GM12878 (cell line): Measurements from ENCODE around the gene FANCE. TPM values are rescaled to one million over a fixed set of nuclear protein-coding genes. Genes with fewer than 3 reads are reported as not detected.

Experiments
- ATAC-seq: fragments of 200-7000 bp; cut with Tn5 transposase; 3 replicates; pipeline ENCODE4 v1.9.1; 2020; ENCODE audit warnings: mild to moderate bottlenecking, moderate library complexity
- BruUV-seq: library from RNA; stranded (reverse); fragments of 400-500 nt; replicated peaks from 2 replicates; lab custom pipeline; 2021; lab: Mats Ljungman, UMichigan
- CTCF ChIA-PET: fragments of 300-600 bp; sonication (Branson Sonifier 250); formaldehyde crosslinking; extraction: SDS; loops from one replicate; lab custom pipeline; 2021; ENCODE audit warnings: inconsistent platforms; lab: Yijun Ruan, JAX
- POLR2A ChIA-PET: fragments of 350-600 bp; formaldehyde crosslinking; extraction: SDS; loops from one replicate; lab custom pipeline; 2021; ENCODE audit warnings: inconsistent platforms; lab: Charles Lee
- RAD21 ChIA-PET: fragments of 300-600 bp; sonication (Branson Sonifier 250); formaldehyde crosslinking; loops from one replicate; lab custom pipeline; 2023; ENCODE audit warnings: antibody characterized with exemption; ENCODE audit not compliant: unreplicated experiment; lab: Charles Lee
- SMC1A ChIA-PET: fragments of 300-600 bp; sonication (Branson Sonifier 250); formaldehyde crosslinking; loops from one replicate; lab custom pipeline; 2023; ENCODE audit not compliant: unreplicated experiment, uncharacterized antibody; lab: Charles Lee
- DNase-seq: peaks from one replicate; pipeline ENCODE4 v3.0.0-alpha.2; 2011; ENCODE audit warnings: low read depth, low spot score
- FAIRE-seq: peaks from 3 replicates; lab custom pipeline; 2011; peaks lifted over from hg19 to GRCh38; lab: Jason Lieb, UNC
- H2AFZ ChIP-seq: 2 replicates; pipeline ENCODE4 v1.6.0; 2011; ENCODE audit warnings: low read depth, low read length, control low read depth; ENCODE audit not compliant: control insufficient read depth
- H3K27ac ChIP-seq: 2 replicates; pipeline ENCODE4 v1.5.1; 2011; ENCODE audit warnings: control low read depth; ENCODE audit not compliant: control insufficient read depth, insufficient read depth
- H3K27me3 ChIP-seq, 2 experiments: replicated peaks in 1 of 2; 2 replicates each; pipeline versions ENCODE4 v1.6.0 to v1.6.1; 2011; ENCODE audit warnings: low read length in 1 of 2; ENCODE audit not compliant: control insufficient read depth in 2 of 2, insufficient read depth in 2 of 2
- H3K36me3 ChIP-seq, 2 experiments: 2 replicates each; pipeline ENCODE4 v1.5.1; 2011; ENCODE audit warnings: low read length in 1 of 2; ENCODE audit not compliant: control insufficient read depth in 2 of 2, insufficient read depth in 2 of 2
- H3K4me1 ChIP-seq: 2 replicates; pipeline ENCODE4 v1.6.1; 2011; ENCODE audit warnings: mild to moderate bottlenecking, low read length, moderate library complexity, mixed read lengths; ENCODE audit not compliant: control insufficient read depth, insufficient read depth
- H3K4me2 ChIP-seq: 2 replicates; pipeline ENCODE4 v1.6.0; 2011; ENCODE audit warnings: control low read depth; ENCODE audit not compliant: control insufficient read depth, insufficient read depth
- H3K4me3 ChIP-seq: fragments of 200-600 bp; sonication (generic); 2 replicates; pipeline ENCODE4 v1.5.1; 2016
- H3K79me2 ChIP-seq: 2 replicates; pipeline ENCODE4 v1.6.0; 2011; ENCODE audit warnings: low read length; ENCODE audit not compliant: control insufficient read depth, insufficient read depth
- H3K9ac ChIP-seq: 2 replicates; pipeline ENCODE4 v1.8.0; 2011; ENCODE audit warnings: low read length, control low read depth, mixed read lengths; ENCODE audit not compliant: control insufficient read depth, insufficient read depth
- H3K9me3 ChIP-seq: replicated peaks from 3 replicates; pipeline ENCODE4 v1.5.1; 2011; ENCODE audit warnings: mild to moderate bottlenecking, low read length; ENCODE audit not compliant: control insufficient read depth, insufficient read depth
- H4K20me1 ChIP-seq: 2 replicates; pipeline ENCODE4 v1.6.0; 2011; ENCODE audit not compliant: control insufficient read depth, insufficient read depth
- HDAC6 ChIP-seq: fragments of 200-600 bp; sonication (generic); IDR thresholded peaks from one replicate; pipeline ENCODE4 v1.8.0; 2017; ENCODE audit warnings: antibody characterized with exemption; ENCODE audit not compliant: unreplicated experiment
- MEF2A ChIP-seq: IDR thresholded peaks from 2 replicates; pipeline ENCODE4 v1.6.1; 2011; ENCODE audit warnings: low read depth, mild to moderate bottlenecking, low read length, moderate library complexity; ENCODE audit not compliant: insufficient read depth
- NFXL1 ChIP-seq: fragments of 450-650 bp; IDR thresholded peaks from 2 replicates; pipeline ENCODE4 v1.6.1; 2017; ENCODE audit warnings: antibody characterized with exemption, mild to moderate bottlenecking, borderline replicate concordance
- NFYB ChIP-seq: IDR thresholded peaks from 2 replicates; pipeline ENCODE4 v1.6.1; 2011; ENCODE audit warnings: low read depth, mild to moderate bottlenecking, low read length, improper control_type of control experiment, moderate library complexity; ENCODE audit not compliant: insufficient read depth
- NR2C2 ChIP-seq: IDR thresholded peaks from 2 replicates; pipeline ENCODE4 v1.6.1; 2011; ENCODE audit warnings: borderline replicate concordance, low read depth; ENCODE audit not compliant: control insufficient read depth, insufficient read length
- RELA ChIP-seq: fragments of 450-650 bp; IDR thresholded peaks from 2 replicates; pipeline ENCODE4 v1.8.0; 2014; ENCODE audit warnings: borderline replicate concordance; ENCODE audit not compliant: partially characterized antibody
- SIN3A ChIP-seq: IDR thresholded peaks from 2 replicates; pipeline ENCODE4 v1.6.1; 2012; ENCODE audit warnings: low read depth, low read length, improper control_type of control experiment
- SUZ12 ChIP-seq: fragments of 200-600 bp; sonication (generic); IDR thresholded peaks from one replicate; pipeline ENCODE4 v1.6.1; 2018; ENCODE audit warnings: antibody characterized with exemption, mild to moderate bottlenecking; ENCODE audit not compliant: unreplicated experiment
- ZBED1 ChIP-seq: IDR thresholded peaks from 2 replicates; pipeline ENCODE4 v1.6.1; 2016; ENCODE audit warnings: borderline replicate concordance
- ZSCAN29 ChIP-seq: fragments of 450-650 bp; IDR thresholded peaks from 2 replicates; pipeline ENCODE4 v1.6.1; 2017; ENCODE audit warnings: mild to moderate bottlenecking, moderate library complexity
- WGBS: methylation state at CpG from one replicate; pipeline ENCODE4 v1.1.6; 2016; ENCODE audit warnings: low lambda C conversion rate; ENCODE audit not compliant: insufficient replicate concordance, insufficient coverage; ENCODE audit errors: missing lambda C conversion rate; 5-methylcytosine and 5-hydroxymethylcytosine counted together
- in situ Hi-C: fragments of 300-500 bp; cut with MboI; formaldehyde crosslinking; loops from 9 replicates; pipeline ENCODE4 v1.14.3; 2018; ENCODE audit warnings: mixed read lengths
- intact Hi-C: fragments of 100-400 bp; cut with micrococcal nuclease; formaldehyde crosslinking; loops from one replicate; pipeline ENCODE4 v1.14.2; 2022; ENCODE audit not compliant: unreplicated experiment
- polyA plus RNA-seq, 11 experiments: library from polyadenylated mRNA; depleted of rRNA in 4 of 11; unstranded in 6 of 11; stranded (reverse) in 5 of 11; fragments of >200 nt; fragmentation: Nextera tagmentation in 4 of 11; fragmentation: Illumina TruSeq in 1 of 11; extraction: Ambion mirVana in 4 of 11; extraction: Trizol in 1 of 11; gene quantifications; 1 replicate in 1 of 11; 2 replicates in 10 of 11; pipeline versions ENCODE4 v1.2.1 to v1.2.3, GENCODE V29; 2011 to 2016; ENCODE audit warnings: inconsistent platforms in 2 of 11, missing spikeins in 2 of 11, low read depth in 1 of 11
- total RNA-seq, 4 experiments: library from RNA; depleted of rRNA in 3 of 4; stranded (reverse); fragments of >200 nt in 3 of 4; fragmentation: Illumina TruSeq in 1 of 4; extraction: Trizol in 1 of 4; gene quantifications; 2 replicates each; pipeline versions ENCODE4 v1.2.1 to v1.2.3, GENCODE V29; 2013 to 2021
- TF ChIP-seq, protein P1 (sequence below): IDR thresholded peaks from 2 replicates; pipeline ENCODE4 v1.6.1; 2012; ENCODE audit warnings: low read depth, low read length, improper control_type of control experiment
- TF ChIP-seq, protein P2 (sequence below): fragments of 450-650 bp; formaldehyde crosslinking; IDR thresholded peaks from 2 replicates; pipeline ENCODE4 v1.5.0; 2022; ENCODE audit warnings: mild to moderate bottlenecking, missing genetic modification characterization

Gene FANCE
- total and polyA plus RNA-seq, 10 of the 15 experiments (the other 5 are each of a cell fraction or from before 2014, with no cell fraction given) = 3.0 to 13.3 (median 8.1) TPM

DNA sequence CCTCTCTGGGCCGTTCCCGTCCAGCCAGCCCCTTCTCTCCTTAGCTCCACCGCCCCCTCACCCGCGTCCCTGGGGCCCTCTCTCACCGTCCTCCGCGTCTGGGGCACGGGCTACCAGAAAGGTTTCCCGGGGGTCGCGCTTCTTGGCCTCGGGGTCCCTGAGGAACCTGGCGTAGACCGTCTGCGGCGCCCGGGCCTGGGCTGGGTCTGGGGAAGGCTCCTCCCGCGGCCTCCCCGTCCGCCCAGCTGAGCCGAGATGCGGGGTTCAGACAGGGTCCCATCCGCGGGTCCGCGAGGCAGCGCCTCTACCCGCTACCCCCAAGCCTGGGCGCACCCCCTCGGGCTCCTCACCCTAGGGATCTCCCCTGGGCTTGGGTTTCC is 59.4 kb downstream of the FANCE start:
- Histone ChIP-seq H2AFZ (no peak overlapping the region), H3K27me3 (peaks cover 2 to 6% of the 10 kb centered on the region in 2 experiments; a peak in 1 of 4 replicates), H3K9ac (no peak overlapping the region), H3K4me1 (peaks cover 6% of the 10 kb centered on the region; the same call in 1 of the 2 replicates), H3K9me3 (no peaks in the 10 kb centered on the region), H3K27ac (no peak overlapping the region), H3K36me3 (no peaks in the 10 kb centered on the region), H4K20me1 (no peaks in the 10 kb centered on the region), H3K4me3 (no peak overlapping the region), H3K79me2 (no peaks in the 10 kb centered on the region), H3K4me2 (no peak overlapping the region)
- ATAC-seq (no peak), FAIRE-seq (no peak), DNase-seq (no peak)
- ChIA-PET RAD21 (no interaction called here), CTCF (no interaction called here), SMC1A (no interaction called here), POLR2A (no interaction called here)
- BruUV-seq = no TSS peak
- in situ Hi-C loops (no loop called here), intact Hi-C loops (no loop called here)
- no peak for TF ChIP-seq NFYB
- TF ChIP-seq, protein P1, sequence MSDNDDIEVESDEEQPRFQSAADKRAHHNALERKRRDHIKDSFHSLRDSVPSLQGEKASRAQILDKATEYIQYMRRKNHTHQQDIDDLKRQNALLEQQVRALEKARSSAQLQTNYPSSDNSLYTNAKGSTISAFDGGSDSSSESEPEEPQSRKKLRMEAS = no peak
- WGBS = 14% methylated on average over 24 of the region's 32 CpGs

DNA sequence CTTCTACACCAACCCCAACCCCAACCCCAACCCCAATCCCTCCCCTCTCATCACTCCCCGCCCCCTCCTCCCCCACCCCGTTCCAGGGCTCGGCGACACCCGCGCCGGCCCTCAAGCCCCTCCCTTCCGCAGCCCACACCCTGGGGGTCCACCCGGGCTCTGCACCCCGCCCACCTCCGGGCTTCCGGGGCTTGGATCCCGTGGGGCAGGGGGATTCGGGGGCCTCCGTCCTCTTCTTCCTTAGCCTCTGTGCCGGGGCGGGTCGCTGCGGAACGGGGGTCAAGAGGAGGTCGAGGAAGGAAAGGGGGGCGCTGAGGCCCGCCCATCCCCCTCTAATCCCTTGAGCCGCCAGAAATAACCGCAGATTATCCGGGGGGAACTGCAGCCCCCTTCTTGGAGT is 59.9 kb downstream of the FANCE start:
- WGBS = 28% methylated on average over 17 of the region's 26 CpGs
- TF ChIP-seq NR2C2 (no peak), RELA (no peak), ZSCAN29 (no peak), NFXL1 (no peak), ZBED1 (no peak), SIN3A (no peak), HDAC6 (no peak), SUZ12 (no peak), MEF2A (no peak)
- TF ChIP-seq, protein P2, sequence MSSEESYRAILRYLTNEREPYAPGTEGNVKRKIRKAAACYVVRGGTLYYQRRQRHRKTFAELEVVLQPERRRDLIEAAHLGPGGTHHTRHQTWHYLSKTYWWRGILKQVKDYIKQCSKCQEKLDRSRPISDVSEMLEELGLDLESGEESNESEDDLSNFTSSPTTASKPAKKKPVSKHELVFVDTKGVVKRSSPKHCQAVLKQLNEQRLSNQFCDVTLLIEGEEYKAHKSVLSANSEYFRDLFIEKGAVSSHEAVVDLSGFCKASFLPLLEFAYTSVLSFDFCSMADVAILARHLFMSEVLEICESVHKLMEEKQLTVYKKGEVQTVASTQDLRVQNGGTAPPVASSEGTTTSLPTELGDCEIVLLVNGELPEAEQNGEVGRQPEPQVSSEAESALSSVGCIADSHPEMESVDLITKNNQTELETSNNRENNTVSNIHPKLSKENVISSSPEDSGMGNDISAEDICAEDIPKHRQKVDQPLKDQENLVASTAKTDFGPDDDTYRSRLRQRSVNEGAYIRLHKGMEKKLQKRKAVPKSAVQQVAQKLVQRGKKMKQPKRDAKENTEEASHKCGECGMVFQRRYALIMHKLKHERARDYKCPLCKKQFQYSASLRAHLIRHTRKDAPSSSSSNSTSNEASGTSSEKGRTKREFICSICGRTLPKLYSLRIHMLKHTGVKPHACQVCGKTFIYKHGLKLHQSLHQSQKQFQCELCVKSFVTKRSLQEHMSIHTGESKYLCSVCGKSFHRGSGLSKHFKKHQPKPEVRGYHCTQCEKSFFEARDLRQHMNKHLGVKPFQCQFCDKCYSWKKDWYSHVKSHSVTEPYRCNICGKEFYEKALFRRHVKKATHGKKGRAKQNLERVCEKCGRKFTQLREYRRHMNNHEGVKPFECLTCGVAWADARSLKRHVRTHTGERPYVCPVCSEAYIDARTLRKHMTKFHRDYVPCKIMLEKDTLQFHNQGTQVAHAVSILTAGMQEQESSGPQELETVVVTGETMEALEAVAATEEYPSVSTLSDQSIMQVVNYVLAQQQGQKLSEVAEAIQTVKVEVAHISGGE (CRISPR knock-in tag) = no peak

More for the DNA sequence above, 59.9 kb downstream of the FANCE start:
- Histone ChIP-seq H3K27me3 (peaks cover 2 to 6% of the 10 kb centered on the region in 2 experiments; a peak in 1 of 4 replicates), H3K9me3 (no peaks in the 10 kb centered on the region), H3K4me1 (peaks cover 6% of the 10 kb centered on the region; the same call in 1 of the 2 replicates), H3K4me2 (no peak overlapping the region), H3K36me3 (no peaks in the 10 kb centered on the region), H3K79me2 (no peaks in the 10 kb centered on the region), H2AFZ (no peak overlapping the region), H3K9ac (no peak overlapping the region), H3K27ac (no peak overlapping the region), H4K20me1 (no peaks in the 10 kb centered on the region), H3K4me3 (no peak overlapping the region)
- CTCF ChIA-PET = no interaction called here
- SMC1A ChIA-PET = no interaction called here
- ATAC-seq = no peak
- BruUV-seq = no TSS peak
- POLR2A ChIA-PET = no interaction called here
- RAD21 ChIA-PET = no interaction called here
- no peak for DNase-seq
- intact Hi-C loops = no loop called here
- in situ Hi-C loops = no loop called here
- no peak for FAIRE-seq
